Measurements from ENCODE around the gene SHROOM3. TPM values are rescaled to one million over a fixed set of nuclear protein-coding genes. Genes with fewer than 3 reads are reported as not detected.

Gene SHROOM3
- total and polyA plus RNA-seq, 2 donors (not counting 3 experiments of a cell fraction or from before 2014, with no cell fraction given) = 2.7 to 6.7 TPM

- no TSS peak for BruUV-seq (replicated peaks)
- dilution Hi-C loops (cut with MboI; ENCODE audit: extremely low pct_ligation_motif_present, low sequenced_read_pairs) = no loop called here
- Histone ChIP-seq H3K27me3 (ENCODE audit: control insufficient read depth in 2 of 2, insufficient read depth in 2 of 2, low read length in 2 of 2) (no peaks in the 10 kb centered on the region), H3K9ac (replicated peaks; ENCODE audit: extremely low read depth, insufficient read depth, low read length) (no peak overlapping the region), H3K4me3 (replicated peaks in 1 of 3; ENCODE audit: insufficient read depth in 1 of 3, low read depth in 1 of 3, low read length in 3 of 3) (no peak overlapping the region), H3K4me2 (ENCODE audit: insufficient read depth, low read length) (no peak overlapping the region), H3K9me1 (replicated peaks; ENCODE audit: control insufficient read depth, extremely low read depth, insufficient read depth, low read length) (no peaks in the 10 kb centered on the region), H3K9me3 (replicated peaks; ENCODE audit: control insufficient read depth, insufficient read depth, low read length) (no peaks in the 10 kb centered on the region), H3K36me3 (ENCODE audit: control insufficient read depth in 2 of 2, extremely low read depth in 1 of 2, insufficient read depth in 2 of 2, low read length in 2 of 2) (no peaks in the 10 kb centered on the region), H3K27ac (ENCODE audit: insufficient read depth, low read depth, low read length) (no peak overlapping the region), H2AFZ (ENCODE audit: low read depth, low read length) (no peak overlapping the region), H3K79me2 (ENCODE audit: control insufficient read depth, insufficient read depth, low read length) (no peaks in the 10 kb centered on the region), H4K20me1 (replicated peaks; ENCODE audit: control insufficient read depth, extremely low read depth, insufficient read depth, low read length) (no peaks in the 10 kb centered on the region), H3K4me1 (ENCODE audit: control insufficient read depth, extremely low read depth, insufficient read depth, low read length) (peaks cover 19% of the 10 kb centered on the region)
- no peak for FAIRE-seq
- TF ChIP-seq CTCF (IDR thresholded peaks at IDR 0.05; ENCODE audit: extremely low read depth in 1 of 2, insufficient read depth in 1 of 2, low read depth in 1 of 2, low read length in 2 of 2) = no peak
- no peak for TF ChIP-seq POLR2A (IDR thresholded peaks at IDR 0.05; ENCODE audit: low read depth, low read length)
- TF ChIP-seq GATA2 (IDR thresholded peaks at IDR 0.05; ENCODE audit: insufficient read depth, insufficient read length, low read depth, low read length) = no peak
- TF ChIP-seq EZH2 (IDR thresholded peaks at IDR 0.05; ENCODE audit: borderline replicate concordance, low read depth, low read length, severe bottlenecking) = no peak
- no peak for TF ChIP-seq MAX (IDR thresholded peaks at IDR 0.05; ENCODE audit: insufficient read depth, insufficient read length)
- ChIA-PET CTCF (interaction anchor here (0.8 to 1.4 kb wide), 2 partner anchors 15 to 44 kb away, joined by 3 read pairs; no protein-coding TSS in a partner anchor), POLR2A (no interaction called here)
- DNase-seq (ENCODE audit: low read depth, low spot score) = no peak
- intact Hi-C loops (cut with micrococcal nuclease) = no loop called here
Observed at GRCh38 chr4:76801621-76802235, 366.7 kb downstream of the SHROOM3 start.

Data from endothelial cell of umbilical vein (primary cell).